ENCODE data around the gene ZNF414.

ZNF414 gene

DNA sequence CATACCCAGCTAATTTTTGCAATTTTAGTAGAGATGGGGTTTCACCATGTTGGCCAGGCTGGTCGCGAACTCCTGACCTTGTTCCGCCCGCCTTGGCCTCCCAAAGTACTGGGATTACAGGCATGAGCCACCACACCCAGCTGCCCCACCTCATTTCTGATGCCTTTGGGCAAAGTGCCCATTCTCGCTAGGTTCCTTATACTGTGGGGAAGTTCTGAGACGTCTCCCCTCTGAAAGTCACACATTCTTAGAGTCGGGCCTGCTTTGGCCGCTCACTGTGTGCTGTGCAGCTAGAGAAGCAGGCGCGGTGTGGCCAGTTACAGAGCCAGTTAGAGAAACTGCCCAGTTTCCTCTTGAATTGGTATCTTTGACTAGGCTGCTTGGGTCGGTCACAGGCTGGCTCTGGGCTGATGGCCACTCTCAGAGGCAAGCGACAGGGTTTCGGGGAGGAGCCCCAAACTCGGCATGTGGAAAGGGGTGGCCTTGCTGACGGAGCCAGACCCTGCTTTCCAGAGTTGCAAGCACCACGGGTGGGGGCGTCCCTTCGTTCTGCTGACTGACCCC is 29.6 kb downstream of the ZNF414 start:
- ATAC-seq (ENCODE audit: insufficient read depth, low read depth) = no peak
- H3K9ac ChIP-seq (ENCODE audit: low read depth, low read length) = no peak overlapping the region
- H2AFZ ChIP-seq (ENCODE audit: low read depth, low read length) = no peak overlapping the region
- H4K20me1 ChIP-seq (ENCODE audit: insufficient read depth, low read length) = peaks cover 89% of the 10 kb centered on the region
- no peaks in the 10 kb centered on the region for H3K4me1 ChIP-seq (ENCODE audit: insufficient read depth, low read length)
- DNase-seq = no peak
- no peaks in the 10 kb centered on the region for H3K27me3 ChIP-seq (ENCODE audit: insufficient read depth, low read length, poor library complexity)
- H3K36me3 ChIP-seq (ENCODE audit: insufficient read depth, low read length) = peaks cover 92% of the 10 kb centered on the region
- H3K4me3 ChIP-seq (ENCODE audit: low read depth in 1 of 2, low read length in 2 of 2) = no peak overlapping the region
- no peak overlapping the region for H3K27ac ChIP-seq (ENCODE audit: low read length)
- peaks cover 58% of the 10 kb centered on the region for H3K79me2 ChIP-seq (ENCODE audit: insufficient read depth, low read length)
- TF ChIP-seq EZH2 (IDR thresholded peaks at IDR 0.05; ENCODE audit: borderline replicate concordance, low read depth, low read length, severe bottlenecking) (no peak), CTCF (IDR thresholded peaks at IDR 0.05; ENCODE audit: borderline replicate concordance, extremely low read depth, low read length, poor library complexity, severe bottlenecking) (no peak)
- no peaks in the 10 kb centered on the region for H3K9me3 ChIP-seq (ENCODE audit: insufficient read depth, low read length, severe bottlenecking)
- no peak overlapping the region for H3K4me2 ChIP-seq (ENCODE audit: insufficient read depth, low read length)

DNA sequence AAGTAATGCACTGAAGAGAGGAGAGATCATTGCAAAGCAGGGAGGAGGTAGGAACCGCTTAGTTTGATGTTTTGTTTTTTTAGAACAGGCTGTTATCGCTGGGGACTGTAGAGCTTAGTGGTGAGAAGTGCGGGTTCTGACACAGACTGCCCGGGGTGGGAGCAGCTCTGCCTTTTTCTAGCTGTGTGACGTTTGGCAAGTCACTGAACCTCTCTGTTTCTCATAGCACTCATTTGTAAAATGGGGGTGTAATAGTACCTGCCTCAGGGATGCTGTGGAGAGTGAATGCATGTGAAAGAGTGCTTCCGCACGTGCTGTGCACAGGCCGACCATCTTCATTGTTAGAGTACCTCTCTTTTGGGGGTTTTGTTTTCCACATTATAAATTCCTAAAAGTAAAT is 30.8 kb downstream of the ZNF414 start:
- Histone ChIP-seq H3K9ac (ENCODE audit: low read depth, low read length) (no peak overlapping the region), H3K9me3 (ENCODE audit: insufficient read depth, low read length, severe bottlenecking) (no peaks in the 10 kb centered on the region), H3K27me3 (ENCODE audit: insufficient read depth, low read length, poor library complexity) (no peaks in the 10 kb centered on the region), H2AFZ (ENCODE audit: low read depth, low read length) (no peak overlapping the region), H3K27ac (ENCODE audit: low read length) (no peak overlapping the region), H4K20me1 (ENCODE audit: insufficient read depth, low read length) (peaks cover 92% of the 10 kb centered on the region), H3K36me3 (ENCODE audit: insufficient read depth, low read length) (peaks cover 93% of the 10 kb centered on the region), H3K4me1 (ENCODE audit: insufficient read depth, low read length) (no peaks in the 10 kb centered on the region), H3K4me2 (ENCODE audit: insufficient read depth, low read length) (no peak overlapping the region), H3K79me2 (ENCODE audit: insufficient read depth, low read length) (peaks cover 70% of the 10 kb centered on the region), H3K4me3 (ENCODE audit: low read depth in 1 of 2, low read length in 2 of 2) (no peak overlapping the region)
- ATAC-seq (ENCODE audit: insufficient read depth, low read depth) = no peak
- TF ChIP-seq CTCF (IDR thresholded peaks at IDR 0.05; ENCODE audit: borderline replicate concordance, extremely low read depth, low read length, poor library complexity, severe bottlenecking) (no peak), EZH2 (IDR thresholded peaks at IDR 0.05; ENCODE audit: borderline replicate concordance, low read depth, low read length, severe bottlenecking) (no peak)
- no peak for DNase-seq

GRCh38 chr19:8482696-8483095 is 31.3 kb downstream of the ZNF414 start:
- Histone ChIP-seq H3K4me1 (ENCODE audit: insufficient read depth, low read length) (no peaks in the 10 kb centered on the region), H2AFZ (ENCODE audit: low read depth, low read length) (no peak overlapping the region), H3K27me3 (ENCODE audit: insufficient read depth, low read length, poor library complexity) (no peaks in the 10 kb centered on the region), H4K20me1 (ENCODE audit: insufficient read depth, low read length) (peaks cover 92% of the 10 kb centered on the region), H3K4me3 (ENCODE audit: low read depth in 1 of 2, low read length in 2 of 2) (no peak overlapping the region), H3K27ac (ENCODE audit: low read length) (no peak overlapping the region), H3K9me3 (ENCODE audit: insufficient read depth, low read length, severe bottlenecking) (no peaks in the 10 kb centered on the region), H3K36me3 (ENCODE audit: insufficient read depth, low read length) (peaks cover 93% of the 10 kb centered on the region), H3K9ac (ENCODE audit: low read depth, low read length) (no peak overlapping the region), H3K79me2 (ENCODE audit: insufficient read depth, low read length) (peaks cover 75% of the 10 kb centered on the region), H3K4me2 (ENCODE audit: insufficient read depth, low read length) (no peak overlapping the region)
- no peak for ATAC-seq (ENCODE audit: insufficient read depth, low read depth)
- no peak for TF ChIP-seq EZH2 (IDR thresholded peaks at IDR 0.05; ENCODE audit: borderline replicate concordance, low read depth, low read length, severe bottlenecking)
- no peak for TF ChIP-seq CTCF (IDR thresholded peaks at IDR 0.05; ENCODE audit: borderline replicate concordance, extremely low read depth, low read length, poor library complexity, severe bottlenecking)
- DNase-seq = no peak

DNA sequence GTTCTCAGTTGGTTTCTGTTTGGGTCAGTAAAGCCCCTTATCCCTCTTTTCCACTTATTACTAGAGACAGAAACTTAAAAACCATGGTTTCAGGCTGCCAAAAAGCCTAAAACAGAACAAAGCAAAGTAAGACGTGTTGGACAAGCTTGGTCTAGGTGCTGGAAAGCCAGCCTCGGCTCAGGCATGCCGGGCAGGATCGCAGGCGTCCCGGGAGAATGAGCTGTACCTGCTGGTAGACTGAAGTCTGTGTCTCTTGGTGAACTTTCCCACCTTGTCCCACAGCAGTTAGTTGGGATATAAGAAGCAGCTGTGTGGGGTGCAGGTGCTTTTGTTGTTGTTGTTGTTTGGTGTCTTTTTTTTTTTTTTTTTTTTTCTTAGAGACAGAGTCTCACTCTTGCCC is 32.4 kb downstream of the ZNF414 start:
- Histone ChIP-seq H3K9me3 (ENCODE audit: insufficient read depth, low read length, severe bottlenecking) (no peaks in the 10 kb centered on the region), H3K27me3 (ENCODE audit: insufficient read depth, low read length, poor library complexity) (no peaks in the 10 kb centered on the region), H4K20me1 (ENCODE audit: insufficient read depth, low read length) (peaks cover 92% of the 10 kb centered on the region), H3K9ac (ENCODE audit: low read depth, low read length) (no peak overlapping the region), H3K27ac (ENCODE audit: low read length) (no peak overlapping the region), H3K4me3 (ENCODE audit: low read depth in 1 of 2, low read length in 2 of 2) (no peak overlapping the region), H3K79me2 (ENCODE audit: insufficient read depth, low read length) (peaks cover 85% of the 10 kb centered on the region), H3K4me1 (ENCODE audit: insufficient read depth, low read length) (no peaks in the 10 kb centered on the region), H2AFZ (ENCODE audit: low read depth, low read length) (no peak overlapping the region), H3K4me2 (ENCODE audit: insufficient read depth, low read length) (no peak overlapping the region), H3K36me3 (ENCODE audit: insufficient read depth, low read length) (peaks cover 93% of the 10 kb centered on the region)
- DNase-seq (no peak), ATAC-seq (ENCODE audit: insufficient read depth, low read depth) (no peak)
- no peak for TF ChIP-seq CTCF (IDR thresholded peaks at IDR 0.05; ENCODE audit: borderline replicate concordance, extremely low read depth, low read length, poor library complexity, severe bottlenecking)
- no peak for TF ChIP-seq EZH2 (IDR thresholded peaks at IDR 0.05; ENCODE audit: borderline replicate concordance, low read depth, low read length, severe bottlenecking)
